A673 (cell line): Measurements from ENCODE around the gene ZBED1.

Experiments used
- EZH2 ChIP-seq: fragments of 200-600 bp; sonication (generic); IDR thresholded peaks from 2 replicates; pipeline ENCODE4 v1.6.1; 2017; ENCODE audit warnings: borderline replicate concordance, low read depth, mild to moderate bottlenecking, mixed read lengths, antibody characterized with exemption, low read length; ENCODE audit not compliant: poor library complexity, severe bottlenecking
- TF ChIP-seq, protein P1 (sequence below): fragments of 300-800, 200-600 bp; sonication (generic); conservative IDR thresholded peaks from 2 replicates; pipeline ENCODE4 v1.5.1; 2017; ENCODE audit warnings: low read depth, mild to moderate bottlenecking, antibody characterized with exemption, low read length, moderate library complexity, mixed read lengths

DNA sequence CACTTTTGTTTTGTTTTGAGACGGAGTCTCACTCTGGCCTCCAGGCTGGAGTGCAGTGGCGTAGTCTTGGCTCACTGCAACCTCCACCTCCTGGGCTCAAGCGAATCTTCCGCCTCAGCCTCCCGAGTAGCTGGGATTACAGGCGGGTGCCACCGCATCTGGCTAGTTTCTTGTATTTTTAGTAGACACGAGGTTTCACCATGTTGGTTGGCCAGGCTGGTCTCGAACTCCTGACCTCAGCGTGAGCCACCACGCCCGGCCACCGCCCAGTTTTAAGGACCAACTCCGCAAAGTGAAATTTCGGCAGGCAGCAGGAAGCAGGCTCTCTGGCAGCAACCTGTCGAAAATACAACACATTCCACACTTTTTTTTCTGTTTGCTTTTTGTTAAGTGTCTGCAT lies 13.4 kb downstream of the ZBED1 start:
- TF ChIP-seq, protein P1, sequence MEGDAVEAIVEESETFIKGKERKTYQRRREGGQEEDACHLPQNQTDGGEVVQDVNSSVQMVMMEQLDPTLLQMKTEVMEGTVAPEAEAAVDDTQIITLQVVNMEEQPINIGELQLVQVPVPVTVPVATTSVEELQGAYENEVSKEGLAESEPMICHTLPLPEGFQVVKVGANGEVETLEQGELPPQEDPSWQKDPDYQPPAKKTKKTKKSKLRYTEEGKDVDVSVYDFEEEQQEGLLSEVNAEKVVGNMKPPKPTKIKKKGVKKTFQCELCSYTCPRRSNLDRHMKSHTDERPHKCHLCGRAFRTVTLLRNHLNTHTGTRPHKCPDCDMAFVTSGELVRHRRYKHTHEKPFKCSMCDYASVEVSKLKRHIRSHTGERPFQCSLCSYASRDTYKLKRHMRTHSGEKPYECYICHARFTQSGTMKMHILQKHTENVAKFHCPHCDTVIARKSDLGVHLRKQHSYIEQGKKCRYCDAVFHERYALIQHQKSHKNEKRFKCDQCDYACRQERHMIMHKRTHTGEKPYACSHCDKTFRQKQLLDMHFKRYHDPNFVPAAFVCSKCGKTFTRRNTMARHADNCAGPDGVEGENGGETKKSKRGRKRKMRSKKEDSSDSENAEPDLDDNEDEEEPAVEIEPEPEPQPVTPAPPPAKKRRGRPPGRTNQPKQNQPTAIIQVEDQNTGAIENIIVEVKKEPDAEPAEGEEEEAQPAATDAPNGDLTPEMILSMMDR, result no peak
- no peak for TF ChIP-seq EZH2
